SHP77 treated with DMSO at 0.1 percent for 48 hours (cell line): ENCODE data around the gene ATOSA.

ENCODE experiments used
- DNase-seq: peaks from one replicate; lab custom pipeline; 2025; lab: John Stamatoyannopoulos, UW

ATOSA gene

DNA sequence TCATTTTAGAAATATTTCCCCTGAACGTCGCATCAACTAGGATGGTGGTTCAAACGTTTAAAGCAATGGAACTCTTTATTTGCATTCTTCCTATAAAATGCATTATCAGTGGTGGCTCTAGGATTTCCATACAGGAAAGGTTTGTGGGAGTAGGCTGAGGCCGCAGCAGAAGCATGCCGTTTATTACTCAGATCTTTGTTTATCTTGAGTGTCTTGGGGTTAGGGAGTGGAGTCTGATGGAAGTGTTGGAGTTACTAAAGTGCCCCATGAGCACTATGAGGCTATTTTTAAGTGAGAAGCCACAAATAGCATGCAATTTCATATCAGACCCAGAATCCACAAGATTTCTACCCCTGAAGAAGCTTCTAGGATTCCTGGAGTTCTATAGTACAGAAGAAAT lies 26.2 kb downstream of the ATOSA start:
- no peak for DNase-seq

DNA sequence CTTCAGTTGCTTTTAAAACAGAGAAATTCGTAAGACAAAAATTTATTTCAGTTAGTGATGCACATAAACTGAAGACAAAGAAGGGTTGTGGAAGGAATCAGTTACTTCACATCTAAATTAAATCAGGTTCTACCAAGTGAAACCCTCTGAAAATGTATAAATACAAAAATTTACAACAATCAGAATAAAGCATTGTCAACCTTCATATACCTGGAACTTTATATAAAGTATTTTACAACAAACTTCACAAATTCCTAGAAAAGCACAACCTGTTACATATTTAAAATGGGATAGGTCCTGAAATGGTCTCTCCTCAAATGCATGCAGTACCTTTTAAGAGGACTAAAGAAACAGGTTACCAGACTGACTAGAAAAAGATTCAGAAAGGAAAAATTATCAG lies 26.9 kb downstream of the ATOSA start:
- no peak for DNase-seq

DNA sequence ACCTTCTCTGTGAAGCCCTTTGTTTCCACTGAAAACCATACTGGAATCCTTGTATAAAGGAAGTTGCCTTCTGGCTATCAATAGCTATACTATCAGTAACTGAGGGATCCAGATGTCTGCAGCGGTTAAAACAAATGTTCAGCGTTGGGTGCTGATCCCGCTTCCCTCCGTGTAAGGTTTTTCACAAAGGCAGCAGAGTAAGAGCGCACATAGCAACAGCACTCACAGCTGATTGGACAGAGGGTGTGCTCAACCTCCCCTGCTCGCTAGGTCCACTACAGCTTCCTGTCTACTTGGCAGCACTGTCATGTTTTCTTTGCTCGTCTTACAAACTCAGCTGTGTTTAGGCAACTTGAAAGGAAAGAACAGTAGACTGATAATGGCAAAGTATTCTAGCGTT lies 27.3 kb downstream of the ATOSA start:
- peak; percentile 86 for DNase-seq

GRCh38 chr15:52651114-52651513 lies 28.1 kb downstream of the ATOSA start:
- no peak for DNase-seq

GRCh38 chr15:52649686-52650085 lies 29.5 kb downstream of the ATOSA start:
- no peak for DNase-seq

DNA sequence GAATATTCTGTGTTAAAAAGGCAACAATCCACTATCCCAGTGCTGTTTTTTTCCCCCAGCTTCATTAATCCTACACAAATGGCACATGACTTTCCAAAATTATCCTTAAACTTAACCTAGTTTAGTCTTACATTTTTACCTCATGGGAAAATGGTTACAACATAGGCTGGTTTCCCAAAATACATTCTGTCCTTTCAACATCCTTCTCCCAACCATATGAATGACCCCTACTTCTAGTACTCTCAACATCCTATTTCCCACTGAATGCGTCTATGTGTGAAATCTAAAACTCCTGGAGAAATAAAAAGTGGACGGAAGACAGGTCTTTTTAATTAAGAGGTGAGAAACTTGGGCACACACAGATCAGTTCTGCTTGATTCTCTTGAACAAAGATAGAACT lies 33.3 kb downstream of the ATOSA start:
- no peak for DNase-seq

GRCh38 chr15:52642386-52643361 lies 36.5 kb downstream of the ATOSA start:
- no peak for DNase-seq

DNA sequence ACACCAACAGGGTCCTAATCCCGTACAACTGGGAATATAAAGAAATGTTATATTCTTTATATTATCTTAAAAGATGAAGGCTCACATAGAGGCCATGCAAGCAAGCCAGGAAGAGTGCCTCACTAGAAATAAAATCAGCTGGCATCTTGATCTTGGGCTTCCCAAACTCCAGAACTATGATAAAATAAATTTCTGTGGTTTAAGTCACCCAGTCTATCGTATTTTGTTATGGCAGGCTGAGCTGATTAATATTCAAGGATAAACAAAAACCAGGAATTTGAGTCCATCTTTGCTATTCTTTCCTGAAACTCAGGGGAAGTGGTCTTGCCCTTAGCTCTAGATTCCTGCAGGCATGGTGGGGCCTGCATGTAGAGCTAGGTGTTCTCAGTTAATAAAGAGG lies 42.7 kb downstream of the ATOSA start:
- no peak for DNase-seq

DNA sequence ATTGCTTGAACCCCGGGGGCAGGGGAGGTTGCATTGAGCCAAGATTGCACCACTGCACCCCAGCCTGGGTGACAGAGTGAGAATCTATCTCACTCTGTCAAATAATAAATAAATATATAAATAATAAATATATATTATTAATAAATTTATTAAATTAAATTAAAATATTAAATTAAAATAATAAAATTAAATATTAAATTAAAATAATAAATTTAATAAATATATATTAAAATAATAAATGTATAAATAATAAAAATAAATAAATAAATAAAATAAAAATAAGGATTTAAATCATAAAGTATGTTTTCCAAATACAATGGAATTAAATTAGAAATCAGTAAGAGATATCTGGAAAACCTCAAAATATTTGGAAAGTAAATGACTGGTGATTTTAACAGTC lies 43.3 kb downstream of the ATOSA start:
- DNase-seq = no peak
